Measurements from ENCODE around the gene FADS6. TPM values are rescaled to one million over a fixed set of nuclear protein-coding genes. Genes with fewer than 3 reads are reported as not detected.
"Not testable (repeated sequence)": the region's sequence is repeated elsewhere in the genome, so short reads cannot be mapped to it uniquely, and the experiment has no call there.

Gene FADS6
- total RNA-seq, 1 donor from 2014 or later = not detected

DNA sequence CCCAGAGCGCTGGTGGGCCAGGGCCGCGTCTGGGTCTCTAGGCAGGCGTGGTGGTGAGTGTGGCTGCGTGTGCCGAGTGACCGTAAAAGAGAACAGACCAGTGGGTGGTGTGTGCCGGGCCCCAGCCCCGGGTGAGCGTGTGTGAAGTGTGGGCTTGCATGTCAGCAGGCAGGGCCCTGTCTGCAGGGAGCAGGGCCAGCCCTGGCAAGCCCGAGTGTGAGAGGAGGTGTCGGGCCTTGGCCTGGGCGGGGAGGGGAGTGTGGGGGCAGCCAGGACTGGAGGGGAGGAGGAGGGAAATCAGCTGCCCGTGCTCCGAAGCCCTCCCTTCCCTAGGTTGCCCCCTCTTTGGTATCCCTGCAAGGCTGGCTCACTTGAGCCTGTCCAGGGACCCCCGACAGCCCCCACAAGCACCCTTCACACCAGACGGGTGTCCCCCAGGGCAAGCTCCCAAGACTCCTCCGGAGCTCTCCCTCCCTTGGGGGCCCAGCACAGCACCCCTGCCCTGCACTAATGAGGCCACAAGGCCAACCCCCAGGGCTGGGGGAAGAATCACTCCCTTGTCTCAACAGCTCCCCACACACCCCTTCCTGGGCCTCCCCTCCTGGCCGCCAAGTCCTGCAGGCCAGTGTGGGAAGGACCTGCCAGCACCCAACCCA, 27.7 kb upstream of the FADS6 start:
- DNase-seq (ENCODE audit: low spot score) = peak; percentile 37

DNA sequence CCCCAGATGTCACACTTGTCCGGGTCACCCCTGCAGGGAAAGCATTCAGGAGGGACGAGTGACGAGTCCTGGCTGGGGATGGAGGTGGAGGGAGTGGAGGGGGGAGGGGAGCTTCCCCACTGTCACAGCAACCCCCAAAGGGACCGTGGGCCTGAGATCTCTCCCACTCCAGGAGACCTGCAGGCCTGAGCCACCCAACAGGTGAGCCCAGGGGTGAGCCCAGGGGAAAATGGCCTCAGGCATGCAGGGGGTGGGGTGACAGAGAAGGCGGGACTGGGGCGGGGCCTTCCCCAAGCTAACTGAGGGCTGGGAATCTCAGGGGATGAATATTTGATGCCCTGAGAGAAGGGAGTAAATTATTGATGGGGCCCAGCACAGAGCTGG, 27.2 kb upstream of the FADS6 start:
- DNase-seq (ENCODE audit: low spot score) = no peak

GRCh38 chr17:74920306-74920620, 26.8 kb upstream of the FADS6 start:
- no peak for DNase-seq (ENCODE audit: low spot score)

DNA sequence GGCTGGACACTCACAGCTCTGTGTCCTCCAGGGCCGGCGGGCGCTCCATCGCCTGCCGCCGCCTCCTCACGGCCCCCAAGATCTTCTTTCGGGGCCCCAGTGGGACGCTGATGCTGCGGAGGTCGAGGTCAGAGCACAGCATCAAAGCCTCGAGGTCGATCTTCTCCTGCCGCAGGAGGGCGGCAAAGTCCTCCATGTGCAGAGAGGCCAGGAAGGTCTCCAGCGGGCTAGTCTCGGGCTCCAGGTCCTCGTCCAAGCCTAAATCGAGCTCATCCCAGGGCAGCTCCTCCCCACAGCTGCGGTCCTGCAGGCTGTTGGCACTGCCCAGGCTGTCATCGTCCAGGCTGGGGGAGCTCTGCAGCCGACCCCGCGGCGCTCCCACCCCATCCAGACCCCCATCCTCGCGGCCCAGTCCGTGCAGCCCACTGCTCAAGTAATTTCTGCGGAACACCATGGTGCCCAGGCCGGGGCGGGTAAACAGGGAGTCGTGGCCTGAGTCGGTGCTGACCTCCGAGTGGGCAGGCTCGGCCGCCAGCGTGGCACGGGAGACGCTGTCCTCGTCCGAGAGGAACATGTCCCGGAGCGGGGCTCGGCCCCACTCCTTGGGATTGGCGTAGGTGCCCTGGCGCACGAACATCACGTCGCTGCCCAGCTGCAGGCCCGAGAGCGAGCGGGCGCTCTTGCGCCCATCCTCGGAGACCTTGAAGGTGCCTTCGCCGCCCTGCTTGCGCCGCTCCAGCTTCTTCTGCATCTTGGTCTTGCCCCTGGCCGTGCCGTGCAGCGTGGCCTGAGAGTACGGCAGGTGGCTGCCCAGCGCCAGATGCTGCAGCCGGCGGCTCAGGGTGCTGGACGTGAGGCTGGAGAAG, 26.2 kb upstream of the FADS6 start:
- no peak for DNase-seq (ENCODE audit: low spot score)

DNA sequence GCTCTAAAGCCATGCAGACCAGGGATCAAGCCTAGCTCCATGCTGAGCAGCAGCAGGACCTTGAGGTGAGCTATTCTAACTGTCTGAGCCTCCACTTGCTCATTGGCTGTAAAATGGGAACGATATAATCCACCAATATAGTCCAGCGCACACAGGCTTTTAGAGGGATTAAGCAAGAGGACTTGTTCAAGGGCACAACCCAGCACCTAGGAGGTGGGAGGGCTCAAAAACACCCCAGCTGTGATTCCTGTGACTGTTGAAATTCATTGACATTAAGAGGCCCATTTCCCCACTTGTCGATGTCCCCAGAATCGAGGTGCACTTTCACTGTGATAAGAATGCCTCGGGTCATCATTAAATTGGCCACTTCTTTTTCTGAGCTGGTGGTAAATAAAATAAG, 25.5 kb upstream of the FADS6 start:
- DNase-seq (ENCODE audit: low spot score) = no peak

DNA sequence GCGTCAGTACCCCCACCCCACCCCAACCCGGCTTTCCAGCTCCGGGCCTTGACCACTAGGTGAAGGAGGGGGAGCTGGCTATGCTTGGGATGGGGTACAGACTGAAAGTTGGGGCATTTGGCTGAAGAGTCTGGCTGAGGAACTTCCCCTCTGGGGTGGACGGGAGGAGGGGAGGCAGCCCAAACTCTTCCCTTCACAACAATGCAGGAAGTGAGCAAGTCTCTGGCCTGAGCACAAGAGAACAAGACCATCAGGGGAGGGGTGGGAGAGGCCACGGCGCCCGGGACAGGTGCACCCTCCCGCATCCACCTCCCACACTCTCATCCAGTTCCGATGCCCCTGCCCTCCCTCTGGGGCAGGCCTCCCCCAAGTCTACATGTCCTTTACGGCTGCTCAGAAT, 24.0 kb upstream of the FADS6 start:
- no peak for DNase-seq (ENCODE audit: low spot score)

DNA sequence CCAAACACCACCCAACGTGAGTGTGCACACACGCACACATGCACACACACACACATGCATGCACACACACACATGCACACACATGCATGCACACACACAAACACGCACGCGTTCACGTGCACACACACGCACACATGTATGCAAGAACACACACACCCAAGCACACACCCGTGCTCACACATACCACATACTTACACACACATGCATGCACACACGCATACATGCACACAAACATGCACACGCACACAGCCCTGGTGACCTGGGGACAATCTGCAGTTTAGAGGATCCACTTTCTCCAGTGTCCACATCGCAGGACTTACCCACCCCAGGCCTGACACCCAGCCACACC, 23.4 kb upstream of the FADS6 start:
- no peak for DNase-seq (ENCODE audit: low spot score)

GRCh38 chr17:74916136-74916850, 22.9 kb upstream of the FADS6 start:
- no peak for DNase-seq (ENCODE audit: low spot score)

DNA sequence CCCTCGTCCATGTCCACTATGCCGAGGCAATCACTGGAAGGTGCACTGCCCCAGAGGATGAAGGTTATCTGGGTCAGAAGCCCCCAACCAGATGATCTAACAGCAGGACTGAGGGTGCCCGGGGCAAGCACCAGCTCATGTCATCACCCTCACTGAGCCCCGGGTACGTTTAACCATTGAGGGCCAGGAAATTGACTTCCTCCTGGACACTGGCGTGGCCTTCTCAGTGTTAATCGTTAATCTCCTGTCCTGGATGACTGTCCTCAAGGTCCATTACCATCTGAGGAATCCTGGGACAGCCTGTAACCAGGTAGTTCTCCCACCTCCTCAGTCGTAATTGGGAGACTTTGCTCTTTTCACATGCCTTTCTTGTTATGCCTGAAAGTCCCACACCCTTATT, 18.0 kb upstream of the FADS6 start:
- DNase-seq (ENCODE audit: low spot score) = not testable (repeated sequence)

DNA sequence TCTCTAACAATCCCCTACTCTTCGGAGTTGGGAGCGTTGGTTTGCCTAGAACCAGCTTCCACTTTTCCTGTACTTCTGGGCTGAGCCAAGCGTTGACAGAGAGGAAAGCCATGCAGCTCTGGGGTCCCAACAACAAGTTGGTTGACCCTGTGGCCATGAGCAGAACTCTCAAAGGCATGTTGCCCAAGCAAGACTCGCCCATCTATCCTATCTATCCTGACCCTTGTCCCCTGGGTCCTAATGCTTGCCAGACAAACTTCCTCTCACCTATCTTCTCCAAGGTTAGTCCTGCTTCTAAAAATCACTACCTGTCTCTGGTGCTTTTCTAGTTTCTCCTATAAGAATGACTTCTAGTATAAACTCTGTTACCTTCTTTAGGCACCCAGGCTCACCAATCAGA, 15.7 kb upstream of the FADS6 start:
- not testable (repeated sequence) for DNase-seq (ENCODE audit: low spot score)

DNA sequence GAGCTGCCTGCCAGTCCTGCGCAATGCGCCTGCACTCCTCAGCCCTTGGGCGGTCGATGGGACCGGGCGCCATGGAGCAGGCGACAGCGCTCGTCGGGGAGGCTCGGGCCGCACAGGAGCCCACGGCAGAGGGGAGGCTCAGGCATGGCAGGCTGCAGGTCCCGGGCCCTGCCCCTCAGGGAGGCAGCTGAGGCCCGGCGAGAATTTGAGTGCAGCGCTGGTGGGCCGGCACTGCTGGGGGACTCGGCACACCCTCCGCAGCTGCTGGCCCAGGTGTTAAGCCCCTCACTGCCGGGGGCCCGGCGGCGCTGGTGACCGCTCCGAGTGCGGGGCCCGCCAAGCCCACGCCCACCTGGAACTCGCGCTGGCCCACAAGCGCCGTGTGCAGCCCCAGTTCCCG, 13.6 kb upstream of the FADS6 start:
- DNase-seq (ENCODE audit: low spot score) = no peak

GRCh38 chr17:74906214-74906793, 12.9 kb upstream of the FADS6 start:
- DNase-seq (ENCODE audit: low spot score) = not testable (repeated sequence)

- DNase-seq (ENCODE audit: low spot score) = no peak
Observed at GRCh38 chr17:74904687-74905409, 11.4 kb upstream of the FADS6 start.

DNA sequence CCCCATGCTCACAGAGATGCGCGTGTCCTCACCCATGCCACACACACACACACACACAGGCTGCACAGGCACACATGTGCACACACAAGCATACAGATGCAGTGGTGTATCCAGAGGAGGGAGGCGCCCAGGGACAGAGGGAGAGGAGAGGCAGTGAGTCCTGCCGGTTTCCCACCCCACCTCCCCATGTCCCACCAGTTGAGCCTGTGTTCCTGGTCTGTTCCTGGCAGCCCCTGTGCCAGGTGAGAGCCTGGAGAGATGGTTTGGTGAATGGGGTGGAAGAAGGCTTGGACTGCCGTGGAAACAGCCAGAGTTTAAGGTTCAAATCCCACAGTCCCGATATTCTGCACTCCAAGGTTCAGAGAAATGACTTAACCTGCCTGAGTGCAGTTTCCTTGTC, 10.2 kb upstream of the FADS6 start:
- DNase-seq (ENCODE audit: low spot score) = no peak

- DNase-seq (ENCODE audit: low spot score) = no peak
Observed at GRCh38 chr17:74903034-74903433, 9.6 kb upstream of the FADS6 start.

DNA sequence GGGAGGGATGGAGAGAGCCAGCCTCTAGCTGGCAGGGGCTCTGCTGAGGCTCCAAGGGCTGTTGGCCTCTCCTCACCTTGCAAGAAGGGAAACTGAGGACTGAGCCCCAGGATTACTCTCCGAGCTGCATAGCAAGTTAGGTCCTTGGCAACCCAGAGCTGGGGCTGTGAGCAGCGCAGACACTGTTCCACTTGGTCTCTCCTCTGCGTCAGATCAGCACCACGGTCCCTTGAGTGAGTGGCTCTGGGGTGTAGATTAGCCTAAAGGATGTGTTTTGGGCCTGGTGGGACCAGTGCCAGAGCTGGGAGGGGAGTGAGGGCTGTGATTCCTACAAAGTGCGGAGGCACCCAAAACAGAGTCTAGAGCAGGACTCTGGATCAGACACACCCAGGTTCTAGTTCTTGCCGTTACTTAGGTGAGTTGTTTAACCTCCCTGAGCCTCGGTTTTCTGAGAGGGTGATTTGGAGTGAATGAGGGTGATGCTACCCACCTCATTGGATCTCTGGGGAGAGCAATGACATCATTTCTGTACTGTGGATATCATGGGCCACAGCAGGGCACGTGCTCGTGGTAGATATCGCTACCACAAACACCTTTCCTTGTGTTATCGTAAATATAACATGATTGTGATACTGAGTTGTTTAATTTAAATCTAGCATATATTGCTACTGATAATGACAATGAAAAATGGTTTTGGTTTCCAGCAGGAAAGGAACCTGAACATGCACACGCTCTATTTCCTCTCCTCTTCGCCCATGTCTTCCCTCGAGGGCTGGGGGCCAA, 8.1 kb upstream of the FADS6 start:
- DNase-seq (ENCODE audit: low spot score) = no peak

DNA sequence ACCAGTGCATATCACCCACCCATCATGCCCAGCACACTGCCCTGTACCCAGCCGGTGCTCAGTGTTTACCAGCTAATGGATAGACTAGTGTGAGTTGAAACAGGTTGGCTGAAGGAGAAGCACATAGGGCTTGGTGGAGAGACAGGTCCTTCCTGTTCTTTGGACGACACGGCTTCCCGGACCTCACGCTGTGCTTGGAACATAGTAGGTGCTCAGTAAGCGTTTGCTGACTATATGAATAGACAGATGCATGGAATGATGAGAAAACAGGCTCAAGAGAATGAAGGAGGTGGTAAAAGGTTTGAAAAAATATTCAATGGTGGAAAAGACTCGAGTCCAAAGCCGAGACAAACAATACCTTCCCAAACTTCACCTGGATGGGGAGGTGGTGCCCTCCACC, 6.8 kb upstream of the FADS6 start:
- DNase-seq (ENCODE audit: low spot score) = no peak

GRCh38 chr17:74898376-74898946, 5.0 kb upstream of the FADS6 start:
- peak; percentile 22 for DNase-seq (ENCODE audit: low spot score)

- no peak for DNase-seq (ENCODE audit: low spot score)
Observed at GRCh38 chr17:74893936-74894671, 671 bp upstream of the FADS6 start.
